GM18508 (cell line): ENCODE results near the gene SSUH2.
"Not testable (repeated sequence)": the region's sequence is repeated elsewhere in the genome, so short reads cannot be mapped to it uniquely, and the experiment has no call there.

ENCODE experiments used
- ATAC-seq: cut with Tn5 transposase; IDR thresholded peaks from one replicate; pipeline ENCODE4 v1.9.1; 2021; ENCODE audit warnings: moderate number of reproducible peaks; ENCODE audit not compliant: insufficient read depth, unreplicated experiment

Gene SSUH2, protein sequence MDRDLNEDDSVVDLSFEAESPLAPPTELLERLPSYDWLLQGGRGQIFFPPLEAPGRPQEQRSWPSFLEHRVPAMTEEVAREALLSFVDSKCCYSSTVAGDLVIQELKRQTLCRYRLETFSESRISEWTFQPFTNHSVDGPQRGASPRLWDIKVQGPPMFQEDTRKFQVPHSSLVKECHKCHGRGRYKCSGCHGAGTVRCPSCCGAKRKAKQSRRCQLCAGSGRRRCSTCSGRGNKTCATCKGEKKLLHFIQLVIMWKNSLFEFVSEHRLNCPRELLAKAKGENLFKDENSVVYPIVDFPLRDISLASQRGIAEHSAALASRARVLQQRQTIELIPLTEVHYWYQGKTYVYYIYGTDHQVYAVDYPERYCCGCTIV

GRCh38 chr3:8644748-8645390 lies at the start of gene SSUH2:
Gene SSUH2 (minus strand): TSS chr3:8644798. CDS start chr3:8644758, 40 bp downstream.
- no peak for ATAC-seq

DNA sequence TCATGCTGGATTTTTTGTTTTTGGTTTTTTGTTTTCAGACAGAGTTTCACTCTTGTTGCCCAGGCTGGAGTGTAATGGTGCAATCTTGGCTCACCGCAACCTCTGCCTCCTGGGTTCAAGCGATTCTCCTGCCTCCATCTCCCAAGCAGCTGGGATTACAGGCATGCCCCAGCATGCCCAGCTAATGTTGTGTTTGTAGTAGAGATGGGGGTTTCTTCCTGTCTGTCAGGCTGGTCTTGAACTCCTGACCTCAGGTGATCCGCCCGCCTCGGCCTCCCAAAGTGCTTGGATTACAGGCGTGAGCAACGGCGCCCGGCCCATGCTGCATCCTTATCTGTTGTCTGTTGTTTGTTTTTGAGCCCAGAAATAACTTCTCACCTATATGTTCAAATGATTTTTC lies 46.7 kb upstream of the SSUH2 start:
- not testable (repeated sequence) for ATAC-seq

DNA sequence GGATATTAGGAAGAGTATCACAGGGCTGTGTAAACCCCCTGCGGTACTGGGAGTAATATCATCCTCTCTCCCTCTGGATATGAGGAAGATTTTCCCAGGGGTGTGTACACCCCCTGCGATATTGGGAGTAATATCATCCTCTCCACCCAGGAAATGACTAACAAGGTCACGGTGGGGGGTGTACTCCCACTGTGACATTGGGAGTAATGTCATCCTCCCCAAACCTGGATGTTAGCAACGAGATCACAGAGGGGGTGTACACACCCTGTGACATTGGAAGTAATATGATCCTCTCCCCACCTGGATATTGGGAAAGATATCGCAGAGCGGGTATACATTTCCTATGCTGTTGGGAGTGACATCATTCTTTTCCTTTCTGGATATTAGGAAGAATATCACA lies 40.4 kb upstream of the SSUH2 start:
- ATAC-seq = not testable (repeated sequence)

DNA sequence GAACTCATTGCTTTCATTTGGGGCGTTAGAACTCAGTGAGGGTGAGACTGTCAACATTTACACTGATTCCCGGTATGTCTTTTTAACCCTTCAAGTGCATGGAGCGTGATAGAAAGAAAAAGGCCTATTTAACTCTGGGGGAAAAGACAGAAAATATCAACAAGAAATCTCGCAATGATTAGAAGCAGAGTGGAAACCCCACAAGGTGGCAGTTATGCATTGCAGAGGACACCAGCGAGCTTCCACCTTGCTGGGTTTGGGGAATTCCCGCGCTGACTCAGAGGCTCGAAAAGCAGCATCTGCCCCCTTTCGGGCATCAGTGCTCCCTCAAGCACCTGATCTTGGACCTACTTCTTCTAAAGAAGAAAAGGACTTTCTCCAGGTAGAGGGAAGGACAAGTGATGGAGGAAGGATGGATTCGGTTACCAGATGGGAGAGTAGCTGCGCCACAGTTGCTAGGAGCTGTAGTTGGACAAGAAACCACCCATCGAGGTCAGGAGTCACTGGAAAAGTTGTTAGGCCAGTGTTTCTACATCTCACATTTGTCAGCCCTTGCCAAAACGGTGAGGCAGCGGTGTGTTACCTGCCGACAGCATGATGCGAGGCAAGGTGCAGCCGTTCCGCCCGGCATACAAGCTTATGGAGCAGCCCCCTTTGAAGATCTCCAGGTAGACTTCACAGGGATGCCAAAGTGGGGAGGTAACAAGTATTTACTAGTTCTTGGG lies 38.4 kb upstream of the SSUH2 start:
- not testable (repeated sequence) for ATAC-seq

DNA sequence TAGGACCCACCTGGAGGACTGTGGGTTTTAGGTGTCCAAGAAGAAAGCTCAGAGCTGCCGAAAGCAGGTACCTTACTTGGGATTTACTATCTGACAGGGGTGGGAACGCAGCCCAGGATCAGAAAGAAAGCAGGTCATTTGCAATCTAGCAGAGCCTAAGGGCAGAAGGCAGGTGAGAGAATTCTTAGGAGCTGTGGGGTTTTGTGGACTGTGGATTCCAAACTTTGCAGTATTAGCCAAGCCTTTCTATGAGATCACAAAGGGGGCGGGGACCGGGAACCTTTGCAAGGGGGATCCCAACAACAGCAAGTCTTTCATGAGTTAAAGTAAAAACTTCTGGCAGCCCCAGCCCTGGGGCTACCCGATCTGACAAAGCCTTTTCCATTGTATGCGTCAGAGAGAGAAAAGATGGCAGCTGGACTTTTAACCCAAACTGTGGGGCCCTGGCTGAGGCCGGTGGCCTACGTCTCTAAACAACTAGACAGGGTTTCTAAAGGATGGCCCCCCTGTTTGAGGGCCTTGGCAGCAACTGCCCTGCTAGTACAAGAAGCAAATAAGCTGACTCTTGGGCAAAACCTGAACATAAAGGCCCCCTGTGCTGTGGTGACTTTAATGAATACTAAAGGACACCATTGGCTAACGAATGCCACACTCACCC lies 37.4 kb upstream of the SSUH2 start:
- ATAC-seq = not testable (repeated sequence)

- no peak for ATAC-seq
Measured at GRCh38 chr3:8681349-8681748, 36.8 kb upstream of the SSUH2 start.

GRCh38 chr3:8679817-8680553 lies 35.4 kb upstream of the SSUH2 start:
- not testable (repeated sequence) for ATAC-seq

DNA sequence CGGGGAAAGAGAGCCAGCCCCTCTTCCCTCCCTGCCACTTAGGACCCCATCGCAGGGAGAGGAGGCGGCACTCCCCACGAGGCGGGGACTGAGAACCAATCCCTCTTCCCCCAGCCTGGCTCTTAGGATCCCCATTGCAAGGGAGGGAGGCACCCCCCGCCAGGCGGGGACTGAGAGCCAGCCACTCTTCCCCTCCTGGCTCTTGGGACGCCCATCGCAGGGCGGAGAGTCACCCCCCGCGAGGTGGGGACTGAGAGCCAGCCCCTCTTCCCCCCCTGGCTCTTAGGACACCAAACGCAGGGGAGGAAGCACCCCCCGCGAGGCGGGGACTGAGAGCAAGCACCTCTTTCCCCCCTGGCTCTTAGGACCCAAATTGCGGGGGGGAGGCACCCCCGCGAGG lies 34.2 kb upstream of the SSUH2 start:
- no peak for ATAC-seq

DNA sequence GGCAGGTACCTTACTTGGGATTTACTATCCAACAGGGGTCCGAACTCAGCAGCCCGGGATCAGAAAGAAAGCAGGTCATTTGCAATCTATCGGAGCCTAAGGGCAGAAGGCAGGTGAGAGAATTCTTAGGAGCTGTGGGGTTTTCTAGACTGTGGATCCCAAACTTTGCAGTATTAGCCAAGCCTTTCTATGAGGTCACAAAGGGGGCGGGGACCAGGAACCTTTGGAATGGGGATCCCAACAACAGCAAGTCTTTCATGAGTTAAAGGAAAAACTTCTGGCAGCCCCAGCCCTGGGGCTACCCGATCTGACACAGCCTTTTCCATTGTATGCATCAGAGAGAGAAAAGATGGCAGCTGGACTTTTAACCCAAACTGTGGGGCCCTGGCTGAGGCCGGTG lies 32.7 kb upstream of the SSUH2 start:
- not testable (repeated sequence) for ATAC-seq

DNA sequence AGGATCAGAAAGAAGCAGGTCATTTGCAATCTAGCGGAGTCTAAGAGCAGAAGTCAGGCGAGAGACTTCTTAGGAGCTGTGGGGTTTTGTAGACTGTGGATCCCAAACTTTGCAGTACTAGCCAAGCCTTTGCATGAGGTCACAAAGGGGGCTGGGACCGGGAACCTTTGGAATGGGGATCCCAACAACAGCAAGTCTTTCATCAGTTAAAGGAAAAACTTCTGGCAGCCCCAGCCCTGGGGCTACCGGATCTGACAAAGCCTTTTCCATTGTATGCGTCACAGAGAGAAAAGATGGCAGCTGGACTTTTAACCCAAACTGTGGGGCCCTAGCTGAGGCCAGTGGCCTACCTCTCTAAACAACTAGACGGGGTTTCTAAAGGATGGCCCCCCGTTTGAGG lies 31.0 kb upstream of the SSUH2 start:
- not testable (repeated sequence) for ATAC-seq

DNA sequence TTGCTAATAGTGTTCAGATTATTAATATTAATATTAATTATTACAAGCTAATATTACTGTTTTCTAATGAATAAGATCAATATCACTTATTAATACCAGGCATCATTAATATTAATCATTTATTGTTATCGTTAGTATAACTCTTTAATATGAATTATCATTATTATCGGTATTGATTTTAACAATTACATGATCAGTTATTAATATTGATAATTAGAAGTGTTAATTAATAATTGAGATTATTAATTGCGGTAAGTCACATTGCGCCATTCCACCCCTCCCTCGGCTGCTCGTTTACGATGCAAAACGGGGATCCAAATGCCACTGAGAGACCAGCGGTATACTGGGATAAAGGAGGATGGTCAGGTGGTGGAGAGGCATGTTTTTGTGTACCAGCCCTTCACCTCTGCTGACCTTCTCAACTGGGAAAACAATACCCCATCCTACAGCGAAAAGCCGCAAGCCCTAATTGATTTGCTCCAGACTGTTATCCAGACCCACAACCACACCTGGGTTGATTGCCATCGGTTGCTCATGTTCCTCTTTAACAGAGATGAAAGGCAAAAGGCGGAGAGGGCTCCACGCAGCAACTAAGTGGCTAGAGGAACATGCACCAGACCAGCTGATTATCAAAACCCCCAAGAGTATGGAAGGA lies 28.6 kb upstream of the SSUH2 start:
- ATAC-seq = no peak

DNA sequence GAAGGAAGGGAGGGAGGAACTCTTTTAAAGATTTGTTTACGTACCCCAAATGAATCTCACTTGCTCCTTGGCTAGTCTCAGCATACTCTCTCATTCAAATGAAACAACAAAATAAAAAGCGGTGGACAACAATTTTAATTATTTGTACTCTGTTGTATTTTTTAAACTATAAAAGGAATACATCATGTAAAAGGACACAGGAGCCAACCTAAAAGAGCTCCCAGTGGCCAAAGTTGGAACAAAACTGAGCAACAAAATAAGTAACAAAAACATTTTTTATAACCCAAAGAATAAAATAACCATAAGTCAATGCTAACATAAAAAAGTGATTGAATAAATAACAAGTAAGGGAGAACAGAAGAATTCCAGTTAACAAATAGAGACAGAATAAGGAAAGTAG lies 24.4 kb upstream of the SSUH2 start:
- ATAC-seq = no peak

DNA sequence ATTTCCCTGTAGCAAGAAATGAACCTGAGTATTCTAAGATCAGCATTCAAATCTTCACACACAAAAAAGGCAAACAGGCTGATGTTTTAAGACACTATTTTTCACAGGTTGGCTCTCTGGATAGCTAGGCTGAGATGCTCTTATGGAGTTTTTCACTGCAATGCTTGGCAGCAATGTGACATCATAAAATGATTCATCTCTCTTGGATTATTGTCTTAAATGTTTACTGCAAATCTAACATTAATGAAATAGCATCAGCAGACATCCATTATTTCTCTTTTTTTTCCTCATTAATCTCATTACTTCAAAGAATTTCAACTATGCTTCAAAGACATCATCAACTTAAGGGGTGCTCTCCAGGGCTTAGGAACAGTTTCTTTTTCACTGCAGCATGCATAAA lies 23.6 kb upstream of the SSUH2 start:
- no peak for ATAC-seq

- ATAC-seq = no peak
Measured at GRCh38 chr3:8667463-8668091, 23.0 kb upstream of the SSUH2 start.

DNA sequence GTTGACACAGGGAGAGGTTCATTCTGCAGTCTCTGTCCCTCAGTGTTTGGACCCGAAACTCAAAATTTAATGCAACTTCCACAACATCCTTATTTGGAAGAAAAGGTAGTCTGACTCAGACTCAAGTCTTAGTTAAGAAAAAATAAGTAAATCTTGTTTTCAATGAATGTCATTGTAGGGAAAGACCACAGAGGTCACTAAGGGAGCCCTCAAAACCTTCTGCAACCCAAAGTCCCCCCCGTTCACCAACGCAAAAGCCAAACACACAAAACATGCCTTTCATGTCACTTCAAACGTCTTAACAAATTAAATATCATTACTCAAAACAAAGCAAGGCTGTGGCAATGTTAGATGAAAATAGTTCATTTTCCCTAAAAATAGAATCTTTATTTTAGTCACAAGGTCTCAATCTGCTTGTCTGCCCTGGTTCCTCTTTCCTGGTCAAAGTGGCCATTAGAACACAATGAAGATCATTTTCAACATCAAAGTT lies 20.9 kb upstream of the SSUH2 start:
- peak; percentile 39 for ATAC-seq

- no peak for ATAC-seq
Measured at GRCh38 chr3:8663177-8664061, 18.8 kb upstream of the SSUH2 start.

GRCh38 chr3:8662594-8662993 lies 18.0 kb upstream of the SSUH2 start:
- no peak for ATAC-seq
